Measurements from ENCODE around the gene RETREG2. TPM values are rescaled to one million over a fixed set of nuclear protein-coding genes. Genes with fewer than 3 reads are reported as not detected.

RETREG2 gene
- total and polyA plus RNA-seq, 5 donors, result 22.0 to 47.3 (median 38.6) TPM

DNA sequence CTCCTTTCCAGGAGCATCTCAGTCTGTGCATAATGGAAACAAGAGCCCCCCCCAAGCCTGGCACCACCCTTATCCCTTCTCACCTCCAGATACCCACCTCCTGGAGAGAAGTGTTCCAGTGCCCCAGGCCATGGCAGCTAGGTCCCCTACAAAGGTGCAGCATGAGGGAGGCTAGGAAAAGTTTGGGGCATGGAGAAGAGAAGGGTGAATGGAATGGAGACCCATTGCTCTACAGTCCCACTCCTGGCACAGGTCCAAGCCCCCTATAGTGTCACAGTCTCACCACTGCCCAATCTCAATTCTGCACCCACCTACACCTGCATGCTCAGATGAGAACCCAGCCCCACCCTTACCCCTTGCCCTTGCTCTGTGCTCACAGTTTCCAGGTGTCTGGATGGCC is 9.1 kb upstream of the RETREG2 start:
- no peak for ATAC-seq

DNA sequence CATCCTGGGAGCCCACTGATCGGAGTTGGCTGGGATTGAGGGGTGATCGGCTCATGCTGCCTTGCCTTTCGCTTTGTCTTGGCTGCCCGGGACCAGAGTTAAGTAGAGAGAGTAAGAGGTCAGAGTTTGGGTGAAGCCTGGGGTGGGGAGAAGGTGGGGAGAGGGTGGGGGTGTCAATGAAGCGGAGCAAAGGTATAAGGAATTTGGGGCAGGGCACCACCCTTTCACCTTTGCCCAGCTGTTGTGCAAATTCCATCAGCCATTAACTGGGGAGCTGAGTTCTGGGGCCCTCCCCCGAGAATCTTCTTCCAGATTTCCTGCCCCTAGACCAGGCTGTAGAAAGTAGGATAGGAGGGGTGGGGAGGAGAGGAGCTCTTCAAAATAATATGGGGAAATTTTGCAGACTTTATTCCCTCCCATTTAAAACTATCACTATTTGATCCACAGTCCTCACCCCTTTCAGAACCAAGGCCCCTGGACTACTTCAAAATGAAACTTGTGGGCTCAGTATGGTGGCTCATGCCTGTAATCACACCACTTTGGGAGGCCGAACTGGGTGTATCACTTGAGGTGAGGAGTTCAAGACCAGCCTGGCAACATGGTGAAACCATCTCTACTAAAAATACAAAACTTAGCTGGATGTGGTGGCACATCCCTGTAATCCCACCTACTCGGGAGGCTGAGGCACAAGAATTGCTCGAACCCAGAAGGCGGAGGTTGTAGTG is 8.0 kb upstream of the RETREG2 start, which contains the start of gene SLC23A3:
TSS of gene SLC23A3 (minus strand) at position 100 of the 725 bp plus-strand sequence. CDS start at position 55, 45 bp downstream.
- 93% methylated on average over 10 of the region's 10 CpGs for WGBS
- H3K9me3 ChIP-seq (ENCODE audit: control insufficient read depth, low read length), result no peaks in the 10 kb centered on the region
- no peak for ATAC-seq

More for the DNA sequence above, 9.1 kb upstream of the RETREG2 start:
- Histone ChIP-seq H3K9me3 (ENCODE audit: control insufficient read depth, low read length) (no peaks in the 10 kb centered on the region), H3K27me3 (ENCODE audit: control insufficient read depth, insufficient read depth) (no peaks in the 10 kb centered on the region), H3K4me1 (ENCODE audit: control insufficient read depth, insufficient read depth, low read length) (peaks cover 3% of the 10 kb centered on the region), H3K27ac (ENCODE audit: low read length) (no peak overlapping the region), H3K4me3 (ENCODE audit: low read length) (no peak overlapping the region)
- intact Hi-C loops (cut with DNase I), result loop anchor here in 2 of 4 donors (5.0 to 10.0 kb wide), 2 partner anchors 123 to 126 kb away; no protein-coding TSS in a partner anchor
- DNase-seq, result no peak

DNA sequence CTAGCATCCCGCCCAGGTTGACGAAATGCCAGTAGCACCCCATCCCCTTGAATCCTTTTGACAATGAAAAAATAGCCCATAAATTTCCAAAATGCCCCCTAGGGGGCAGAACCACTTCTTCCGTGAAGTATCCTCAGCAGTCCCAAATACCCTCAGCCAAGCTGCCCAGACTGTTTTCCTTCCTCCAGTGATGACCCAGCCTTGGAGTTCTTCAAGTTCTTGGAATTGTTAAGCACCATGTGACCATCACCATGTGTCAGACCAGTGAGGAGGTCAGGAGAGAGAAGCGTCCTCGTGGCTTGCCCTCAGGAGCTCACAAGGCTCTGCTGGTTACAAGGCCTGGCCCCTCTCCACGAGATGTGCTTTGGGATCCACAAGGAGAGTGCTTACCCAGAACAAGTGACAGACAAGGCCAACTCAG is 6.8 kb upstream of the RETREG2 start:
- H3K27ac ChIP-seq (ENCODE audit: low read length), result peak overlapping the region; percentile 31
- H3K27me3 ChIP-seq (ENCODE audit: control insufficient read depth, insufficient read depth), result no peaks in the 10 kb centered on the region
- intact Hi-C loops (cut with DNase I), result loop anchor here in 1 of 4 donors (5.0 kb wide), 1 partner anchor 36 kb away; the partner anchor contains the start of gene ZFAND2B
- H3K9me3 ChIP-seq (ENCODE audit: control insufficient read depth, low read length), result no peaks in the 10 kb centered on the region
- peak; percentile 69 to 75 for ATAC-seq
- WGBS, result 22% methylated on average over 6 of the region's 6 CpGs
- DNase-seq, result peak in 2 of 3 donors; percentile 43 to 75
- no peak overlapping the region for H3K4me3 ChIP-seq (ENCODE audit: low read length)
- peaks cover 3% of the 10 kb centered on the region for H3K4me1 ChIP-seq (ENCODE audit: control insufficient read depth, insufficient read depth, low read length)

More for the DNA sequence above, 8.0 kb upstream of the RETREG2 start, which contains the start of gene SLC23A3:
- Histone ChIP-seq H3K27me3 (ENCODE audit: control insufficient read depth, insufficient read depth) (no peaks in the 10 kb centered on the region), H3K4me3 (ENCODE audit: low read length) (no peak within 1 kb of the TSS), H3K27ac (ENCODE audit: low read length) (no peak within 1 kb of the TSS), H3K4me1 (ENCODE audit: control insufficient read depth, insufficient read depth, low read length) (peaks cover 3% of the 10 kb centered on the region)
- intact Hi-C loops (cut with DNase I), result loop anchor here in 3 of 4 donors (5.0 to 10.0 kb wide), 3 partner anchors 37 to 125 kb away; partner anchors contain the start of gene ZFAND2B (in 1 of the 3)
- no peak for DNase-seq

DNA sequence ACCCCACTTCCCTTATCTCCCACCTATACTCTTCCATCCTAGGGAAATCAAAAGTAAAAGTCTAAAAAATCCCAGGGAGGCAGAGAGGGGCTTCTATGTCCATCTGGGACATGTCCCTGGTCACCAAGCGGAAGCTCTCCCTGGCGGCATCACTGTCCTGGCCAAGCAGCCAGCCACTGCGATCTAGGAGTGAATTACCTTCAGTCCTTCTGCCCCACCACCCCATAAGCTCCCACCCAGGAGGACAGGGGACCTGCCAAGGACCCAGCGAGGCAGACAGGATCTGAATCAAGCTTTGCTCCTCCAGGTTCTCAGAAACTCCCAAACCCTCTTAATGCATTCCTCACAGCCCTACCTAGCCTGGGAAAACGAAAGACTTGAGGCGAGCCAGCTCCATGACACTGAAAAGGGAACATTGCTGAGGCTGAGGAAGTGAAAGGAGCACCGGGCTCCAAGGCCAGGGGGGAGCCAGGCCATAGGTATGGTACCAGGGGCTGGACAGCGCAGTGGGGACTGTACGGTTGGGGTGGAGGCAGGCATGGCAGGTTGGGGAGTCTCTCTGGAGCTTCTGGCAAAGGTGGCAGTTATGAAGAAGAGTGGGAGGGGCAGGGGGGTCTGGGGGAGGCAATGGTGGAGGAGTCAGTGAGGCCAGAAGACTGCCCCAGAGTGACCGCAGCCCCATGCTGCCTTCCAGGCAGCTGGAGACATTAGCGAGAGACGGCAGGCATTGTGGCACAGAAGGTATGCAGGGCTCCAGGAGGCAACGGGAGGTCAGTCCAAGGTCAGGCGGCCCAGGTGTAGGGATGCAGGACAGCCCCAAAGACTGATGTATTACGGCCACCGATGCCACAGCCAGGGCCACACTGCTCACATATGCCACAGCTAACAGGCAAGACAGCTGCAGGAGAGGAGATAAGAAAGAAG is 5.6 kb upstream of the RETREG2 start:
- H3K9me3 ChIP-seq (ENCODE audit: control insufficient read depth, low read length), result no peaks in the 10 kb centered on the region
- intact Hi-C loops (cut with DNase I), result loop anchor here in 1 of 4 donors (5.0 kb wide), 1 partner anchor 35 kb away; the partner anchor contains the start of gene ZFAND2B
- no peaks in the 10 kb centered on the region for H3K27me3 ChIP-seq (ENCODE audit: control insufficient read depth, insufficient read depth)
- 88% methylated on average over 16 of the region's 16 CpGs for WGBS
- H3K27ac ChIP-seq (ENCODE audit: low read length), result no peak overlapping the region
- H3K4me3 ChIP-seq (ENCODE audit: low read length), result no peak overlapping the region
- no peak for ATAC-seq
- peaks cover 3% of the 10 kb centered on the region for H3K4me1 ChIP-seq (ENCODE audit: control insufficient read depth, insufficient read depth, low read length)
- no peak for DNase-seq

DNA sequence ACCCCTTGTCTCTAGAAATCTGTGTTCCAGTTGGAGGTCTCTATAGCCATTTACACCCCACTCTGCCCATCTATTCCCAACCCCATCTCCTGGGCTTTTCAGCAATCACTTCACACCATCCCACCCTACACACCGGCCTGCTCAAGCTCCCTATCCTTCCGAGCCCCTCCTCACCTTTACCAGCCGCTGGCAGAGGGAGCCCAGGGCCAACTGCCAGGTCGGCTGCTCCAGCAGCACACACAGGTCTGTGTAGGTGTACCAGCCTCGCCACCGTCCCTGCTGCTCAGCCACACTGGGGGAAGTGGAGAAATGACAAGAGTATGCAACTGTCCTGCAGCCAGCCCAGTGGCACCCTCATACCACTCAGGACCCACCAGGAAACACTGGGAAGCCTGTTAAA is 4.9 kb upstream of the RETREG2 start:
- WGBS, result 88% methylated on average over 6 of the region's 6 CpGs
- H3K4me1 ChIP-seq (ENCODE audit: control insufficient read depth, insufficient read depth, low read length), result peaks cover 3% of the 10 kb centered on the region
- no peak overlapping the region for H3K27ac ChIP-seq (ENCODE audit: low read length)
- H3K9me3 ChIP-seq (ENCODE audit: control insufficient read depth, low read length), result no peaks in the 10 kb centered on the region
- no peaks in the 10 kb centered on the region for H3K27me3 ChIP-seq (ENCODE audit: control insufficient read depth, insufficient read depth)
- DNase-seq (peak in 1 of 3 donors; percentile 53), ATAC-seq (no peak)
- H3K4me3 ChIP-seq (ENCODE audit: low read length), result no peak overlapping the region
- intact Hi-C loops (cut with DNase I), result loop anchor here in 1 of 4 donors (5.0 kb wide), 1 partner anchor 34 kb away; the partner anchor contains the start of gene ZFAND2B

DNA sequence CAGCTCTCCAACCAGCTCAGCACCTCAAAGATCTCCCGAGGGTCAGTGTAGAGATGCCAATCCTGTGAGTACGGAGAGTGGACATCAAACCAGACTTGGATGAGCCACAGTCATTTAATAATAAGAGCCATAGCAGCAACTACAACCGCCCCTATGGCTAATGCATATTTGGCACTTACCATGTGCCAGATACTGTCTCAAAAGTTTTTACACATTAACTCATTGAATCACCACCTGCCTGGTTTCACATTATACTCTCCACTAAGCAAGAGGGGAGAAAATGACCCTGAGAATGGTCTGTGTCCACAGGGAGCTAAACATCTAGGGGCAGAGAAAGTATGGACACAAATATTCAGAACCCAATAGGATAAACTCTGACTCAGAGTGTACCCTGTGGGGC is 3.9 kb upstream of the RETREG2 start:
- intact Hi-C loops (cut with DNase I), result loop anchor here in 1 of 4 donors (5.0 kb wide), 1 partner anchor 33 kb away; the partner anchor contains the start of gene ZFAND2B
- ATAC-seq, result no peak
- Histone ChIP-seq H3K27me3 (ENCODE audit: control insufficient read depth, insufficient read depth) (no peaks in the 10 kb centered on the region), H3K9me3 (ENCODE audit: control insufficient read depth, low read length) (no peaks in the 10 kb centered on the region), H3K4me1 (ENCODE audit: control insufficient read depth, insufficient read depth, low read length) (peaks cover 5% of the 10 kb centered on the region), H3K27ac (ENCODE audit: low read length) (no peak overlapping the region), H3K4me3 (ENCODE audit: low read length) (no peak overlapping the region)
- WGBS, result 88% methylated on average over 3 of the region's 3 CpGs
- DNase-seq, result no peak

DNA sequence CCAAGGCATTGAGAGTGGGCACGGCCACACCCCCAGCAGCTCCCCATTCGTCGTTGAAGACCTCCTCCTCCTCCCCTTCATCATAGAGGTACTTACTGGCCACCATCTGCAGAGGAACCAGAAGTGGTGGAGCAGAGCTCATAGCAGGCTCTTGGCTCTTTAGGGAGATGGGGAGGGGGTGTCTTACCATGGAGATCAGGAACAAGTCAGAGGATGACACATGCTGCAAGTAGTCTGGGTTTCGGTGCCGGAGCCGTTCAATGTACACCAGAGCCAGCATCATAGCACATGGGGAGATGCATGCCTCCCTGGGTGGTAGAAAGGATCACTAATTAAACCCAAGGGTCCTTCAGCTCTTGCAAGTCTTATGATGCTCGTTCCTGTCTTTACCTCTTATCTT is 3.3 kb upstream of the RETREG2 start:
- intact Hi-C loops (cut with DNase I), result loop anchor here in 2 of 4 donors (5.0 kb wide), 2 partner anchors 32 to 38 kb away; partner anchors contain the start of gene ZFAND2B (in 1 of the 2)
- ATAC-seq (no peak), DNase-seq (no peak)
- H3K4me1 ChIP-seq (ENCODE audit: control insufficient read depth, insufficient read depth, low read length), result peaks cover 5% of the 10 kb centered on the region
- WGBS, result 81% methylated on average over 7 of the region's 7 CpGs
- no peaks in the 10 kb centered on the region for H3K27me3 ChIP-seq (ENCODE audit: control insufficient read depth, insufficient read depth)
- H3K4me3 ChIP-seq (ENCODE audit: low read length), result no peak overlapping the region
- H3K27ac ChIP-seq (ENCODE audit: low read length), result no peak overlapping the region
- no peaks in the 10 kb centered on the region for H3K9me3 ChIP-seq (ENCODE audit: control insufficient read depth, low read length)

DNA sequence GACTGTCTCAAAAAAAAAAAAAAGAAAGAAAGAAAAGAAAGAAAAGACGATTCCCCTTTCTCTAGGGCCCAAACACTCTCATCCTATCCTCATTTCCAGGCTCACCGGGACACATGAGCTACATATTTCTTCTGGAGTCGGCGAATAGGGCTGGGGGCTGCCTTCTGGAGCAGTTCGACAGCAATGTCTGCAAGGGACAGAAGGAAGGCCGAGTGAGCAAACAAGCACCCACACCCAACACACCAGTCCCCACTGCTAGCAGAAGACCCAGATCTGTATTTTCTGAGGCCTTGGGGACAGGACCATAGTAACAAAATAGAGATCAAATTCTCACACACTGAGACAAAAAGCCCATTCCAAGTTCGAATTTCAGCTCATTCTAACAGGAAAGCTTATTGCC is 2.6 kb upstream of the RETREG2 start:
- H3K27me3 ChIP-seq (ENCODE audit: control insufficient read depth, insufficient read depth), result no peaks in the 10 kb centered on the region
- H3K9me3 ChIP-seq (ENCODE audit: control insufficient read depth, low read length), result no peaks in the 10 kb centered on the region
- H3K27ac ChIP-seq (ENCODE audit: low read length), result no peak overlapping the region
- no peak for DNase-seq
- ATAC-seq, result no peak
- H3K4me3 ChIP-seq (ENCODE audit: low read length), result peak overlapping the region; percentile 72
- peaks cover 5% of the 10 kb centered on the region for H3K4me1 ChIP-seq (ENCODE audit: control insufficient read depth, insufficient read depth, low read length)
- WGBS, result 88% methylated on average over 7 of the region's 7 CpGs
- intact Hi-C loops (cut with DNase I), result loop anchor here in 1 of 4 donors (5.0 kb wide), 1 partner anchor 37 kb away; no protein-coding TSS in a partner anchor

DNA sequence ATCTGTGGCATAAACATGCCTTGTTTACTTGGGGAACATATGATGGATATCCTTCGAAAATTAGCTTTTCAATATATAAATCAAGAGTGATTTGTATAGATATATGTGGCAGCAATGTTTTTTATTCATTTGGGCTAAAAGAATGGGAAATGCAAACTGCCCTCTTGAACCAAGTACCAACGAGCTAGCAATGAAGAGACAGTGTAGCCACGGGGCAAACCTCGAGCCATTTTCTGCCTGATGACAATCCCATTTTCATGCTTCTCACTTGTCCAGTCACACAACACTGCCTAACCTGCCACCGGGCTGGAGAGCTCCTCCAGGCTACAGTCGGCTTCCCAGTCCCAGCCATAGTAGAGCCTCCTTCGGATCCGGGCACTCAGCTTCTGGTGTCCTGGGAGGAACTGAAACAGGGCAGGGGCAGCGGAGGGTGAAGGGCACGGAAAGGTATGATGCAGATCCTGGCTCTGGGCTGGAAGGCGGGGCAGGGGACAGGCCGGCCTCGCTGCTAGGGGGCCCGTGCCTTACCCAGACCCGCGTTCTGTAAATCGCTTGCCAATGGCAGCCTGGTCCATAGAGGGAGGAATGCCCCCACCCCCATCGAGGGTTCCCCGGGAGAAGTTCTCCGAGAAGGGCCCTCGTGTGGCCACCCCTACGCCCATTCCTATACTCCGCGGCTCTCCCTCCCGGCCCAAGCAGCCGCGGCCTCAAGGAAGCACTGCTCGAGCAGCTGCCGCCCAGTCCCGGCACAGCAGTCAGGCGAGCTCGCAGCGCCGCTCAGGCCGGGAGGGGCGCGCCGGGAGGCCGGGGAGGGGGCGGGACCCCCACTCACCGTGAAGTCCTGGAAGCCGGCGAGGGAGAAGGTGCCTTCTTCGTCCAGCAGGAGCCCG is 1.9 kb upstream of the RETREG2 start:
- ATAC-seq (peak; percentile 25 to 51), DNase-seq (peak in 2 of 3 donors; percentile 51 to 82)
- Histone ChIP-seq H3K27me3 (ENCODE audit: control insufficient read depth, insufficient read depth) (no peaks in the 10 kb centered on the region), H3K27ac (ENCODE audit: low read length) (peak overlapping the region; percentile 100), H3K4me3 (ENCODE audit: low read length) (peak overlapping the region; percentile 72), H3K4me1 (ENCODE audit: control insufficient read depth, insufficient read depth, low read length) (peaks cover 5% of the 10 kb centered on the region), H3K9me3 (ENCODE audit: control insufficient read depth, low read length) (no peaks in the 10 kb centered on the region)
- WGBS, result 3% methylated on average over 45 of the region's 45 CpGs
- intact Hi-C loops (cut with DNase I), result loop anchor here in 1 of 4 donors (5.0 kb wide), 1 partner anchor 36 kb away; no protein-coding TSS in a partner anchor

All from right cardiac atrium (tissue), 5 donors.